ENCODE measurements around the gene ERBB2. TPM values are rescaled to one million over a fixed set of nuclear protein-coding genes. Genes with fewer than 3 reads are reported as not detected.

Gene ERBB2
- total RNA-seq, 2 donors from 2014 or later: 88.1 to 94.7 TPM

- no peak for ATAC-seq (ENCODE audit: insufficient number of reproducible peaks, low FRiP score, low read depth)
- no peak overlapping the region for H3K4me3 ChIP-seq
- H3K9me3 ChIP-seq: no peaks in the 10 kb centered on the region
- H3K4me1 ChIP-seq (ENCODE audit: control insufficient read depth in 1 of 2, low read depth in 2 of 2): peaks cover 6 to 13% of the 10 kb centered on the region in 2 donors
- no peak overlapping the region for H3K27ac ChIP-seq
- DNase-seq (ENCODE audit: low spot score): no peak
- H3K27me3 ChIP-seq (replicated peaks; ENCODE audit: insufficient read depth): no peaks in the 10 kb centered on the region
- peaks cover 31% of the 10 kb centered on the region for H3K36me3 ChIP-seq
- no peak for TF ChIP-seq CTCF (IDR thresholded peaks at IDR 0.05)
These were observed 26.8 kb downstream of the ERBB2 start for GRCh38 chr17:39726617-39727016.

- H3K4me1 ChIP-seq (ENCODE audit: control insufficient read depth in 1 of 2, low read depth in 2 of 2): peaks cover 6 to 13% of the 10 kb centered on the region in 2 donors
- H3K36me3 ChIP-seq: peaks cover 23% of the 10 kb centered on the region
- H3K4me3 ChIP-seq: no peak overlapping the region
- TF ChIP-seq CTCF (IDR thresholded peaks at IDR 0.05): no peak
- DNase-seq (ENCODE audit: low spot score): no peak
- no peaks in the 10 kb centered on the region for H3K9me3 ChIP-seq
- no peak overlapping the region for H3K27ac ChIP-seq
- no peaks in the 10 kb centered on the region for H3K27me3 ChIP-seq (replicated peaks; ENCODE audit: insufficient read depth)
- no peak for ATAC-seq (ENCODE audit: insufficient number of reproducible peaks, low FRiP score, low read depth)
These were observed 27.7 kb downstream of the ERBB2 start for GRCh38 chr17:39727556-39727955.

GRCh38 chr17:39729280-39729851 lies 29.5 kb downstream of the ERBB2 start:
- H3K27ac ChIP-seq: peak overlapping the region; percentile 83 to 89
- TF ChIP-seq CTCF (IDR thresholded peaks at IDR 0.05): no peak

GRCh38 chr17:39730095-39730921 lies 30.4 kb downstream of the ERBB2 start, which contains the start of gene MIEN1:
Gene MIEN1 (minus strand): TSS chr17:39730532. CDS start chr17:39730495, 37 bp downstream.
- H3K9me3 ChIP-seq: no peaks in the 10 kb centered on the region
- DNase-seq (ENCODE audit: low spot score): peak; percentile 64
- H3K4me3 ChIP-seq: peak within 1 kb of the TSS; percentile 96
- H3K27me3 ChIP-seq (replicated peaks; ENCODE audit: insufficient read depth): no peaks in the 10 kb centered on the region
- TF ChIP-seq CTCF (IDR thresholded peaks at IDR 0.05): peak; percentile 88
- ATAC-seq (ENCODE audit: insufficient number of reproducible peaks, low FRiP score, low read depth): peak; percentile 93
- peaks cover 6 to 13% of the 10 kb centered on the region in 2 donors for H3K4me1 ChIP-seq (ENCODE audit: control insufficient read depth in 1 of 2, low read depth in 2 of 2)
- H3K36me3 ChIP-seq: peaks cover 17% of the 10 kb centered on the region
- peak within 1 kb of the TSS; percentile 83 to 89 for H3K27ac ChIP-seq

More at GRCh38 chr17:39729280-39729851, 29.5 kb downstream of the ERBB2 start:
- Histone ChIP-seq H3K9me3 (no peaks in the 10 kb centered on the region), H3K36me3 (peaks cover 23% of the 10 kb centered on the region), H3K4me3 (peak overlapping the region; percentile 96), H3K27me3 (replicated peaks; ENCODE audit: insufficient read depth) (no peaks in the 10 kb centered on the region), H3K4me1 (ENCODE audit: control insufficient read depth in 1 of 2, low read depth in 2 of 2) (peaks cover 6 to 13% of the 10 kb centered on the region in 2 donors)
- no peak for ATAC-seq (ENCODE audit: insufficient number of reproducible peaks, low FRiP score, low read depth)
- no peak for DNase-seq (ENCODE audit: low spot score)

- H3K4me3 ChIP-seq: no peak overlapping the region
- H3K27me3 ChIP-seq (replicated peaks; ENCODE audit: insufficient read depth): no peaks in the 10 kb centered on the region
- H3K4me1 ChIP-seq (ENCODE audit: control insufficient read depth in 1 of 2, low read depth in 2 of 2): peaks cover 6 to 13% of the 10 kb centered on the region in 2 donors
- H3K27ac ChIP-seq: no peak overlapping the region
- ATAC-seq (ENCODE audit: insufficient number of reproducible peaks, low FRiP score, low read depth): no peak
- peaks cover 7% of the 10 kb centered on the region for H3K36me3 ChIP-seq
- no peak for TF ChIP-seq CTCF (IDR thresholded peaks at IDR 0.05)
- no peak for DNase-seq (ENCODE audit: low spot score)
- H3K9me3 ChIP-seq: no peaks in the 10 kb centered on the region
These were observed 32.7 kb downstream of the ERBB2 start for GRCh38 chr17:39732586-39732985.

Measured in thoracic aorta (tissue), 2 donors.